Activated naive CD4-positive, alpha-beta T cell treated with anti-CD3 and anti-CD28 coated beads for 36 hours (primary cell): ENCODE measurements around the gene RAC3. TPM values are rescaled to one million over a fixed set of nuclear protein-coding genes. Genes with fewer than 3 reads are reported as not detected.

ENCODE experiments used
- CTCF ChIA-PET: fragments of 350-600 bp; sonication (Branson Sonifier 250); formaldehyde crosslinking; loops from one replicate; lab custom pipeline; 2021; ENCODE audit warnings: antibody characterized with exemption; lab: Charles Lee
- DNase-seq: peaks from one replicate; pipeline ENCODE4 v3.0.0-alpha.2; 2020
- H3K27ac Mint-ChIP-seq: one replicate; pipeline ENCODE4 v1.8.0; 2021; ENCODE audit warnings: mild to moderate bottlenecking, mixed read lengths
- H3K27me3 Mint-ChIP-seq: one replicate; pipeline ENCODE4 v1.8.0; 2021; ENCODE audit warnings: low read depth, mixed read lengths
- H3K36me3 Mint-ChIP-seq: one replicate; pipeline ENCODE4 v1.8.0; 2021; ENCODE audit warnings: low read depth, mixed read lengths
- H3K4me1 Mint-ChIP-seq: one replicate; pipeline ENCODE4 v1.8.0; 2021; ENCODE audit warnings: low read depth, mixed read lengths
- H3K4me3 Mint-ChIP-seq: one replicate; pipeline ENCODE4 v1.8.0; 2021; ENCODE audit warnings: mild to moderate bottlenecking, moderate library complexity, mixed read lengths
- H3K9me3 Mint-ChIP-seq: one replicate; pipeline ENCODE4 v1.8.0; 2021; ENCODE audit warnings: mixed read lengths
- intact Hi-C: fragments of 100-400 bp; cut with micrococcal nuclease; formaldehyde crosslinking; loops from one replicate; pipeline ENCODE4 v1.15.1; 2023
- total RNA-seq, 2 experiments: library from RNA; stranded (reverse); gene quantifications; one replicate each; pipeline ENCODE4 v1.2.3, GENCODE V29; 2021

RAC3 gene
- total RNA-seq, 2 experiments from 2014 or later = 4.5 to 4.8 TPM

DNA sequence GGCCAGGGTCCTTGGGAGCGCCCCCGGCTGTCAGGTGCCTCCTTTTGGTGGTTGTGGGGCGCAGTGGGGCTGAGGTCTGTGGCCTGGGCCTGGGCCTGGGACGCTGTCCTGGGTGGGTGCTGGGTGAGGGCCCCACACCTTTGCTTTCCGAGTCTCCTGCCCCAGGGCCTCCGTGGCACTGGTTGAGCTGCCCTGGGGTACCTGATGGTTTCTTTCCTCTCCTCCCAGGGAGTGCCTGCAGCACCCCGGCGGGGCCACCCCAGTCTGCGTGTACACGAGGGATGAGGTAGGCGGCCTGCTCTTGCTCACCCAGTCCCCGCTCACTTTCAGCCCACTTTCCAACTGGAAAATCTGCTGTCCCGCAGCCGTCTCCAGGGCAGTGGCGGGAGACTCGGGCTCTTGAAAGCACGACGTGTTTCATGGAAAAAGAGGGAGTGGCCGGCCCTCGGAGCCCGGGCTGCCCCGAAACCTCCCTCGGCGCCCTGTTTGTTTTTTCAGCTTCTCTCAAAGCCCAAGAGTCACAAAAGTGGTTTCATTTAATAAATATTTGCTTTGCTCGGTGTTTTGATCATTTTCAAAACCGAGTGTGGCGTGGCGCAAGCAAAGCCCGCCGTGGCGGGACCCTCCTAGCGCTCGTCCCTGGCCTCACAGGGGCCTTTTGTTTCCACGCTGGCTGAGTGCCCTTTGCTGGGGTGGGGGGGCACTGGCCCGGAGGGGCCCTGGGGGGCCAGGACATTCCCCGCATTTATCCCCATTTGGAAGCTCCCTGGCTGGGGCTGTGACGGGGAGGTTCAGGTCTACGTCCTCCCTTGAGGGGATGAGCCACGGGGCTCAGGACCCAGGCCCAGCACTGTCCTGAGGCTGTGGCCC, 36.6 kb upstream of the RAC3 start:
- no peaks in the 10 kb centered on the region for H3K36me3 Mint-ChIP-seq
- intact Hi-C loops = no loop called here
- CTCF ChIA-PET = interaction anchor here (0.9 to 2.8 kb wide), 2 partner anchors 25 to 35 kb away, joined by 3 to 10 read pairs; no protein-coding TSS in a partner anchor
- H3K27me3 Mint-ChIP-seq = no peaks in the 10 kb centered on the region
- H3K4me1 Mint-ChIP-seq = peaks cover 4% of the 10 kb centered on the region
- H3K4me3 Mint-ChIP-seq = no peak overlapping the region
- no peak for DNase-seq
- no peak overlapping the region for H3K27ac Mint-ChIP-seq
- H3K9me3 Mint-ChIP-seq = no peaks in the 10 kb centered on the region

GRCh38 chr17:81995463-81996231, 35.8 kb upstream of the RAC3 start:
- H3K9me3 Mint-ChIP-seq = no peaks in the 10 kb centered on the region
- H3K4me1 Mint-ChIP-seq = peaks cover 2% of the 10 kb centered on the region
- no peaks in the 10 kb centered on the region for H3K27me3 Mint-ChIP-seq
- no peaks in the 10 kb centered on the region for H3K36me3 Mint-ChIP-seq
- intact Hi-C loops = no loop called here
- H3K27ac Mint-ChIP-seq = no peak overlapping the region
- CTCF ChIA-PET = interaction anchor here (0.9 to 2.8 kb wide), 2 partner anchors 25 to 36 kb away, joined by 3 to 10 read pairs; no protein-coding TSS in a partner anchor
- H3K4me3 Mint-ChIP-seq = no peak overlapping the region
- DNase-seq = no peak

DNA sequence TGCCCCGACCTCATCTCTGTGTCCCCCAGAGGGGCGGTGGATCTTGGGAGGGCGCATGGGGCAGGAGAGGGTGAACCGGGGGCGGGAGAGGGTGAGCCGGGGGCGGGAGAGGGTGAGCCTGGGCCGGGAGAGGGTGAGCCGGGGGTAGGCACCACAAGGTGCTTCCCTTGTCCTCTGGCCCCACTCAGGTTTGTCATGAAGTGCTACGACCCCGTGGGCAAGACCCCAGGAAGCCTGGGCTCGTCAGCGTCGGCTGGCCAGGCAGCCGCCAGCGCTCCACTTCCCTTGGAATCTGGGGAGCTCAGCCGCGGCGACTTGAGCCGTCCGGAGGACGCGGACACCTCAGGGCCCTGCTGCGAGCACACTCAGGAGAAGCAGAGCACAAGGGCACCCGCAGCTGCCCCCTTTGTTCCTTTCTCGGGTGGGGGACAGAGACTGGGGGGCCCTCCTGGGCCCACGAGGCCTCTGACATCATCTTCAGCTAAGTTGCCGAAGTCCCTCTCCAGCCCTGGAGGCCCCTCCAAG, 35.2 kb upstream of the RAC3 start:
- no peaks in the 10 kb centered on the region for H3K36me3 Mint-ChIP-seq
- H3K27ac Mint-ChIP-seq = no peak overlapping the region
- CTCF ChIA-PET = interaction anchor here (1.3 to 2.8 kb wide), 2 partner anchors 25 to 37 kb away, joined by 3 to 10 read pairs; no protein-coding TSS in a partner anchor
- H3K4me3 Mint-ChIP-seq = no peak overlapping the region
- no peaks in the 10 kb centered on the region for H3K9me3 Mint-ChIP-seq
- DNase-seq = no peak
- intact Hi-C loops = no loop called here
- H3K27me3 Mint-ChIP-seq = no peaks in the 10 kb centered on the region
- H3K4me1 Mint-ChIP-seq = no peaks in the 10 kb centered on the region

DNA sequence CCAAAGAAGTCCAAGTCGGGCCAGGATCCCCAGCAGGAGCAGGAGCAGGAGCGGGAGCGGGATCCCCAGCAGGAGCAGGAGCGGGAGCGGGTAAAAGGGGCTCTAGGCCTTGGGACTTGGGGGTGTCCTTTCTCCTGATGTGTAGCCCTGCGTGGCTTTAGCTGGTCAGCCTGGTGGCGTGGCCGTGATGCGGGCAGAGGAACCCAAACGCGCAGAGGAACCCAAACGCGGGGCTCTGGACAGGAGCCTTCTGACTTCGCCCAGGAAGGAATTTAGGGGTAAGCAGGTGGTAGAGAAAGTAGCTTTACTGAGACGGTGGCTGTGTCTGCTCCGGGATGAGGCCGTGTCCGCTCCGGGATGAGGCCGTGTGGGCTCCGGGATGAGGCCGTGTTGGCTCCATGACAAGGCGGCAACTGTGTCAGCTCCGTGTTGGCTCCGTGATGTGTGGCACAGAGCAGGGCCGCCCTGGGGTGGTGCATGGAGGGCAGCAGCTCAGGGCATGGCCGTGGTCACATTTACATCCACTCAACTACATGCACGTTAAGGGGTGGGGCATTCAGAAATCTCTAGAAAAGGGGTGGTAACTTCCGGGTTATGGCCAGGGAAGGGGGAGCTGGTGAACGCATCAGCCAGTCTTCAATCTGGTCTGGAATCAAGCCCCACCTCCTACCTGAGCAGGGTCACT, 34.6 kb upstream of the RAC3 start:
- H3K4me1 Mint-ChIP-seq = no peaks in the 10 kb centered on the region
- no peaks in the 10 kb centered on the region for H3K9me3 Mint-ChIP-seq
- H3K27ac Mint-ChIP-seq = no peak overlapping the region
- DNase-seq = no peak
- no peak overlapping the region for H3K4me3 Mint-ChIP-seq
- no peaks in the 10 kb centered on the region for H3K36me3 Mint-ChIP-seq
- no peaks in the 10 kb centered on the region for H3K27me3 Mint-ChIP-seq
- intact Hi-C loops = no loop called here
- CTCF ChIA-PET = interaction anchor here (1.3 to 2.8 kb wide), 3 partner anchors 23 to 37 kb away, joined by 3 to 10 read pairs (median 4); no protein-coding TSS in a partner anchor

DNA sequence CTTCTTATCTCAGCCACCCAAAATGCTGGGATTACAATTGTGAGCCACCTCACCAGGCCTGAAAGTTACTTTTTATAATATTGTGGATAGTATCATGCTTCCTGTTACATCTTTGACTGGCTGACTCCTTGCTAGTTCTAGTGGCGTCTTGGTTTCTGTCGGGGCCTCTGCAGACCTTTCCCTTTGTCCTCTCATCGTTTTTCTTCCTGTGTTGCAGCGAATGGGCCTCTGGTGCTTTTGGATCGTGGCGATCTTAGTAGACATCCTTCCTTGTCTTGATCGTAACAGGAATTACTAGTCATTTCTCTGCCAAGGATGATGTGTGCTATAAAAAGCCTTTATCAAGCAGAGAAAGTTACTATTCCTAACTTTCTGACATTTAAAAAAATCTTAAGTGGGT, 33.3 kb upstream of the RAC3 start:
- Mint-ChIP-seq H3K27me3 (no peaks in the 10 kb centered on the region), H3K36me3 (no peaks in the 10 kb centered on the region), H3K9me3 (no peaks in the 10 kb centered on the region), H3K27ac (peak overlapping the region; percentile 11), H3K4me1 (no peaks in the 10 kb centered on the region), H3K4me3 (no peak overlapping the region)
- no peak for DNase-seq
- CTCF ChIA-PET = interaction anchor here (1.4 kb wide), 1 partner anchor 22 kb away, joined by 4 read pairs; no protein-coding TSS in a partner anchor
- intact Hi-C loops = no loop called here

GRCh38 chr17:81998691-81999438, 32.6 kb upstream of the RAC3 start:
- H3K4me1 Mint-ChIP-seq = no peaks in the 10 kb centered on the region
- no peaks in the 10 kb centered on the region for H3K9me3 Mint-ChIP-seq
- no peak overlapping the region for H3K27ac Mint-ChIP-seq
- H3K36me3 Mint-ChIP-seq = no peaks in the 10 kb centered on the region
- no peak for DNase-seq
- intact Hi-C loops = no loop called here
- H3K27me3 Mint-ChIP-seq = no peaks in the 10 kb centered on the region
- no peak overlapping the region for H3K4me3 Mint-ChIP-seq
- CTCF ChIA-PET = no interaction called here

DNA sequence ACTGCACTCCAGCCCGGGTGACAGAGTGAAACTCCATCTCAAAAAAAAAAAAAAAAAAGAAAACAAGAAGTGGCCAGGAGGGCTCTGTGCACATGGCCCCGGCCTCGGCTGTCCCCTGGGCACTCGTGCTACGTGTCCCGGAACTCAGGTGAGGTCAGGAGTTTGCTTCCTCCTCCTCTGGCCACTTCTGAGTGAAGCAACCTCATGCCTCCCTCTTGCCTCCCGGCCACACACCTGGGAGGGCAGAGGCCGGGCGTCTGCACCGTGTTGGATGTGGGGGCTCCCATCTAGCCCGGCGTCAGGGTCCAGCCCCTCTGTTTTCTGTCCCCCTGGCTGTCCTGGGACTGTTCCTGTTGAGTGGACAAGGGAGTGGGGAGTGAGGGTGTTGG, 31.9 kb upstream of the RAC3 start:
- Mint-ChIP-seq H3K4me3 (no peak overlapping the region), H3K36me3 (no peaks in the 10 kb centered on the region), H3K4me1 (no peaks in the 10 kb centered on the region), H3K9me3 (no peaks in the 10 kb centered on the region), H3K27ac (no peak overlapping the region), H3K27me3 (no peaks in the 10 kb centered on the region)
- no peak for DNase-seq
- CTCF ChIA-PET = no interaction called here
- intact Hi-C loops = no loop called here

DNA sequence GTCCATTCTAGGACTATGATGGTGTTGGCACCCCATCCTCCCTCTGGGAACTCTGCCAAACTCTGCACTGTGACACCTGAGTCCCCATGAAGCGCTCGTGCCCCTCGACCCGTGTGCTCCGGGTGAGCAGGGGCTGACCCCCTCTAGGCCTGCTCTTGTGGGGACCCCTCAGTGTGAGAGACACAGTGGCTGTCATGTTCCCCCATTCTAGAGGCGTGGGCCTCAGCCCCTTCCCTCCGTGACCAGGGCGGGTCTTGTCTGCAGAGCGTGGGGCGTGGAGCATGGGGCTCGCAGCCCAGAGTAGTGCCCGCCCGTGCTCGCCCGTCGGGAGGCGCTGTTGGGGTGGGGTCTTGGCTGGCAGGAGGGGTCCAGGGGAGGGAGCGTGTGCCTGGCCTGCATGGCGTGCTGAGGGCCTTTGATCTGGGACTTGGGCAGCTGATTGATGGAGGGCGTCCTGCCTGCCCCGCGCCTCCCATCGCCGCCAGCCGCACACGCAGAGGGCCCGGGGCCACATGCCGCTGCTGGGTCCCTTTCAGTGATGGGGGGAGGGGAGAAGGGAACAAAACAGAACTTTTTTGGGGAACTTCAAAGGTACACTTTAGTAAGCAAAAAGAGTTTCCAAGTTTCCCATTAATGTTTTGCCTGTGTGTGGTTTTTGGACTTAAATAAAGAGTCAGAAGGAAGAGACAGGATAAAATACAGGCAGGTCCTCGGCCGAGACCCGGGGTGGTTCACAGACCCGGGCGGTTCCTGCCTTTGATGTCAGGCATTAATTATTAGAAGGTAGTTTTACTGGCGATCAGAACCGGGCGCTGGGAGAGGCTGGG, 31.3 kb upstream of the RAC3 start:
- no peaks in the 10 kb centered on the region for H3K27me3 Mint-ChIP-seq
- H3K36me3 Mint-ChIP-seq = no peaks in the 10 kb centered on the region
- no peaks in the 10 kb centered on the region for H3K9me3 Mint-ChIP-seq
- CTCF ChIA-PET = no interaction called here
- no peak overlapping the region for H3K4me3 Mint-ChIP-seq
- no peak overlapping the region for H3K27ac Mint-ChIP-seq
- H3K4me1 Mint-ChIP-seq = no peaks in the 10 kb centered on the region
- no peak for DNase-seq
- intact Hi-C loops = no loop called here

DNA sequence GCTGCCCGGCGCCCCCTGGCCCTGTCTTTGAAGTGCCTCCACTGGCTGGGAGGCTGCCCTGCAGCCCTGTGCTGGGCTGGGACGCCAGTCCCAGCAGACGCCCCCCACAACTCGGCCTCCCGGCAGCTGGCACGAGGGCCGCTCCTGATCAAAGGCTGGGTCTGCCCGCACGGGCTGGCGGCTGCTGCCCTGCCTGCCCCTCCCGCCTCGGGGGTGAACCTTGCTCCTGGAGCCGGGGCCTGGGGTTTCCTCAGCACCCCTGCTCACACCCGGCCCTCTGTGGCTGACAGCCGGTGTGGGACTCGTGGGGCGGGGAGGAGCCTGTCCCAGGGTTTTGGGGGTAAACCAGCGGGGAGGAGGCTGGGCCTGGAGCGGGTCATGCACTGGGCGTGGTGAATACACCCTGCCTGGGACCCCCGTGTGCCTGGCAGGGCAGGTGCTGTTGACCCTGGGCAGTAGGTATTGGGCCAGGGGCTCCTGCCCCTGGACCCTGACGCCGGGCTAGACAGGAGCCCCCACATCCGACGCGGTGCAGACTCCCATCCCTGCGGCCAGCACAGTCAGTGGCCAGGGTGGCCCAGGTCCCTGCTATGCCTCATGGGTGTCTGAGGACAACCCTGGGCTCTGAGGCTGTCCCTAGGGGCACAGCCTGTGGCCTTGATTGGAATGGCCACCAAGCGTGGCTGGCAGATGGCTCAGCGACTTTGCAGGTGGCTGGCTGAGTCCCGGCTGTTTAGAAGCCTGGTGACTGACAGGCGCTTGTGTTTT, 30.5 kb upstream of the RAC3 start:
- CTCF ChIA-PET = no interaction called here
- Mint-ChIP-seq H3K36me3 (no peaks in the 10 kb centered on the region), H3K4me1 (no peaks in the 10 kb centered on the region), H3K4me3 (no peak overlapping the region), H3K27ac (no peak overlapping the region), H3K9me3 (no peaks in the 10 kb centered on the region), H3K27me3 (no peaks in the 10 kb centered on the region)
- DNase-seq = no peak
- intact Hi-C loops = no loop called here

DNA sequence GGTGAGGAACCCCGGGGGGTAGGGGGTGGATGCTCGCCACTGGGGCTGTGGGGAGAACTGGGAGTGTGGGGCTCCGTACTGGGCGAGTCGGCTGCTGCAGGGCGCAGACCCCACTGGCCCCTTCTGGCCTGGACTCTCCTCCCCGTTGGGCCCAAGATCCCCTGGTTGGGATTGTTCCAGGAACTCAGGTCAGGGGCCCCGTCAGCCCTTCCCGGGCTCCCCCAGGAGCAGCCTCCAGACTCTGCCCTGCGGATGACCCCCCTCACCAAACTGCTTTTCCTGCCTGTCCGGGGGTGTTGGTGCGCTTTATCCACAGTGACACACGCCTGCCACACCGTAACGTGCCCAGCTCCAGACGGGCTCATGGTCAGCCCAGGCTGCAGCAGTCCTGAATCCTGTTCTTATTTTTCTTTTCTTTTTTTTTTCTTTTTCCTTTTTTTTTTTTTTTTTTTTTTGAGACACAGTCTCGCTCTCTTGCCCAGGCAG, 29.9 kb upstream of the RAC3 start:
- Mint-ChIP-seq H3K27me3 (no peaks in the 10 kb centered on the region), H3K36me3 (no peaks in the 10 kb centered on the region), H3K4me1 (no peaks in the 10 kb centered on the region), H3K4me3 (no peak overlapping the region), H3K9me3 (no peaks in the 10 kb centered on the region), H3K27ac (no peak overlapping the region)
- intact Hi-C loops = no loop called here
- DNase-seq = no peak
- CTCF ChIA-PET = interaction anchor here (0.7 to 1.5 kb wide), 2 partner anchors 31 to 42 kb away, joined by 4 to 6 read pairs; no protein-coding TSS in a partner anchor
